ENCODE measurements around the gene CPNE5. TPM values are rescaled to one million over a fixed set of nuclear protein-coding genes. Genes with fewer than 3 reads are reported as not detected.

CPNE5 gene
- total RNA-seq, 1 experiment from 2014 or later, result not detected

GRCh38 chr6:36857325-36857724 is 18.1 kb upstream of the CPNE5 start:
- no peak for DNase-seq
- Histone ChIP-seq H3K36me3 (ENCODE audit: control insufficient read depth, insufficient read depth, low read length) (no peaks in the 10 kb centered on the region; the same call in 1 of the 2 replicates), H3K9me3 (no peaks in the 10 kb centered on the region), H3K27me3 (replicated peaks; ENCODE audit: control insufficient read depth, insufficient read depth, low read length) (no peaks in the 10 kb centered on the region), H3K4me1 (no peaks in the 10 kb centered on the region), H3K4me3 (ENCODE audit: low read depth, low read length) (no peak overlapping the region)
- H3K27ac Mint-ChIP-seq (ENCODE audit: unreplicated experiment), result no peak overlapping the region
- TF ChIP-seq, protein P1, sequence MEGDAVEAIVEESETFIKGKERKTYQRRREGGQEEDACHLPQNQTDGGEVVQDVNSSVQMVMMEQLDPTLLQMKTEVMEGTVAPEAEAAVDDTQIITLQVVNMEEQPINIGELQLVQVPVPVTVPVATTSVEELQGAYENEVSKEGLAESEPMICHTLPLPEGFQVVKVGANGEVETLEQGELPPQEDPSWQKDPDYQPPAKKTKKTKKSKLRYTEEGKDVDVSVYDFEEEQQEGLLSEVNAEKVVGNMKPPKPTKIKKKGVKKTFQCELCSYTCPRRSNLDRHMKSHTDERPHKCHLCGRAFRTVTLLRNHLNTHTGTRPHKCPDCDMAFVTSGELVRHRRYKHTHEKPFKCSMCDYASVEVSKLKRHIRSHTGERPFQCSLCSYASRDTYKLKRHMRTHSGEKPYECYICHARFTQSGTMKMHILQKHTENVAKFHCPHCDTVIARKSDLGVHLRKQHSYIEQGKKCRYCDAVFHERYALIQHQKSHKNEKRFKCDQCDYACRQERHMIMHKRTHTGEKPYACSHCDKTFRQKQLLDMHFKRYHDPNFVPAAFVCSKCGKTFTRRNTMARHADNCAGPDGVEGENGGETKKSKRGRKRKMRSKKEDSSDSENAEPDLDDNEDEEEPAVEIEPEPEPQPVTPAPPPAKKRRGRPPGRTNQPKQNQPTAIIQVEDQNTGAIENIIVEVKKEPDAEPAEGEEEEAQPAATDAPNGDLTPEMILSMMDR (IDR thresholded peaks at IDR 0.05; ENCODE audit: insufficient read depth in 1 of 2, low read depth in 1 of 2, low read length in 1 of 2, severe bottlenecking in 1 of 2, unreplicated experiment in 1 of 2), result no peak
- H3K4me3 Mint-ChIP-seq (ENCODE audit: unreplicated experiment), result no peak overlapping the region
- ChIA-PET CTCF (no interaction called here), POLR2A (no interaction called here)
- H3K27me3 Mint-ChIP-seq (ENCODE audit: insufficient read depth, unreplicated experiment), result no peaks in the 10 kb centered on the region
- intact Hi-C loops (cut with micrococcal nuclease; ENCODE audit: unreplicated experiment), result no loop called here
- no peaks in the 10 kb centered on the region for H3K9me3 Mint-ChIP-seq (ENCODE audit: unreplicated experiment)
- H3K36me3 Mint-ChIP-seq (ENCODE audit: insufficient read depth, unreplicated experiment), result peaks cover 38% of the 10 kb centered on the region
- BruUV-seq (replicated peaks), result no TSS peak
- no peaks in the 10 kb centered on the region for H3K4me1 Mint-ChIP-seq (ENCODE audit: low read depth, unreplicated experiment)

DNA sequence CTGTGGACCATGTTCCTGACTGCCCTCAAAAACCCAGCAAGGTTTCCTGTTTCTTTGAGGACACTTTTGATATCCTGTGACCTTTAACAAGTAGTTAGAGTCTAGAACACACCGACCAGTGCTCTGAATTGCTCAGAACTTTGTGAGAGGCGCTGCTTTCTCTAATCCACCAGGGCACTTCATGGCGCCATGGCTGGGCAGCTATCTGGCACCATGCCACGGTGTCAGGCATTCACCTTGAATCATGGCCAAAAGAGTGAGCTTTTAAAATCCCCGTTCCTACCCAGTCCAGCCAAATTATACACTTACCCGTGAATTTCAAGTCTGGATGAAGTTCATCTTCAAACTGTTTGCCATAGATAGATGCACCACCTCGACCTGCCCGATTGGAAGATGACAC is 17.0 kb upstream of the CPNE5 start:
- Histone ChIP-seq H3K27me3 (replicated peaks; ENCODE audit: control insufficient read depth, insufficient read depth, low read length) (no peaks in the 10 kb centered on the region), H3K36me3 (ENCODE audit: control insufficient read depth, insufficient read depth, low read length) (no peaks in the 10 kb centered on the region; the same call in 1 of the 2 replicates), H3K4me3 (ENCODE audit: low read depth, low read length) (no peak overlapping the region), H3K4me1 (no peaks in the 10 kb centered on the region), H3K9me3 (no peaks in the 10 kb centered on the region)
- H3K4me3 Mint-ChIP-seq (ENCODE audit: unreplicated experiment), result no peak overlapping the region
- peaks cover 33% of the 10 kb centered on the region for H3K36me3 Mint-ChIP-seq (ENCODE audit: insufficient read depth, unreplicated experiment)
- no peak for DNase-seq
- H3K4me1 Mint-ChIP-seq (ENCODE audit: low read depth, unreplicated experiment), result no peaks in the 10 kb centered on the region
- TF ChIP-seq, protein P1 (IDR thresholded peaks at IDR 0.05; ENCODE audit: insufficient read depth in 1 of 2, low read depth in 1 of 2, low read length in 1 of 2, severe bottlenecking in 1 of 2, unreplicated experiment in 1 of 2), result no peak
- no peaks in the 10 kb centered on the region for H3K27me3 Mint-ChIP-seq (ENCODE audit: insufficient read depth, unreplicated experiment)
- no peaks in the 10 kb centered on the region for H3K9me3 Mint-ChIP-seq (ENCODE audit: unreplicated experiment)
- BruUV-seq (replicated peaks), result no TSS peak
- ChIA-PET CTCF (interaction anchor here (0.6 kb wide), 1 partner anchor 245 kb away, joined by 5 read pairs; no protein-coding TSS in a partner anchor), POLR2A (no interaction called here)
- no peak overlapping the region for H3K27ac Mint-ChIP-seq (ENCODE audit: unreplicated experiment)
- intact Hi-C loops (cut with micrococcal nuclease; ENCODE audit: unreplicated experiment), result no loop called here

GRCh38 chr6:36855750-36856149 is 16.5 kb upstream of the CPNE5 start:
- H3K4me3 ChIP-seq (ENCODE audit: low read depth, low read length), result no peak overlapping the region
- Mint-ChIP-seq H3K9me3 (ENCODE audit: unreplicated experiment) (no peaks in the 10 kb centered on the region), H3K27me3 (ENCODE audit: insufficient read depth, unreplicated experiment) (no peaks in the 10 kb centered on the region), H3K36me3 (ENCODE audit: insufficient read depth, unreplicated experiment) (peaks cover 31% of the 10 kb centered on the region), H3K27ac (ENCODE audit: unreplicated experiment) (no peak overlapping the region), H3K4me3 (ENCODE audit: unreplicated experiment) (no peak overlapping the region), H3K4me1 (ENCODE audit: low read depth, unreplicated experiment) (no peaks in the 10 kb centered on the region)
- H3K4me1 ChIP-seq, result no peaks in the 10 kb centered on the region
- no TSS peak for BruUV-seq (replicated peaks)
- ChIA-PET POLR2A (no interaction called here), CTCF (no interaction called here)
- no peaks in the 10 kb centered on the region for H3K9me3 ChIP-seq
- DNase-seq, result no peak
- H3K27me3 ChIP-seq (replicated peaks; ENCODE audit: control insufficient read depth, insufficient read depth, low read length), result no peaks in the 10 kb centered on the region
- TF ChIP-seq, protein P1 (IDR thresholded peaks at IDR 0.05; ENCODE audit: insufficient read depth in 1 of 2, low read depth in 1 of 2, low read length in 1 of 2, severe bottlenecking in 1 of 2, unreplicated experiment in 1 of 2), result no peak
- intact Hi-C loops (cut with micrococcal nuclease; ENCODE audit: unreplicated experiment), result no loop called here
- H3K36me3 ChIP-seq (ENCODE audit: control insufficient read depth, insufficient read depth, low read length), result no peaks in the 10 kb centered on the region; the same call in 1 of the 2 replicates
